K562 (cell line): Measurements from ENCODE around the gene MIR17HG. TPM values are rescaled to one million over a fixed set of nuclear protein-coding genes. Genes with fewer than 3 reads are reported as not detected.

Experiments
- ATAC-seq: fragments of 200-7000 bp; cut with Tn5 transposase; 3 replicates; pipeline ENCODE4 v1.9.1; 2020; ENCODE audit warnings: moderate library complexity
- BruUV-seq: library from RNA; stranded (reverse); fragments of 400-500 nt; replicated peaks from 2 replicates; lab custom pipeline; 2021; lab: Mats Ljungman, UMichigan
- CTCF ChIA-PET: fragments of 300-600 bp; formaldehyde crosslinking; extraction: SDS; loops from one replicate; lab custom pipeline; 2021; ENCODE audit warnings: low intra/inter-chr PET ratio; lab: Yijun Ruan, JAX
- POLR2A ChIA-PET: fragments of 300-600, 350-650 bp; sonication (Branson Sonifier 250); formaldehyde crosslinking; extraction: SDS; loops from one replicate; lab custom pipeline; 2021; ENCODE audit warnings: antibody characterized with exemption, inconsistent platforms; lab: Yijun Ruan, JAX
- DNase-seq, 4 experiments: peaks; one replicate each; pipeline versions ENCODE4 v3.0.0 to v3.0.0-alpha.2; 2011 to 2018; ENCODE audit warnings: low spot score in 3 of 4, mixed read lengths in 3 of 4; ENCODE audit errors: extremely low read depth in 1 of 4
- FAIRE-seq: peaks from 2 replicates; lab custom pipeline; 2011; peaks lifted over from hg19 to GRCh38; lab: Jason Lieb, UNC
- H2AFZ ChIP-seq: 2 replicates; pipeline ENCODE4 v1.6.0; 2011; ENCODE audit warnings: low read depth, low read length, control low read depth, inconsistent platforms
- H3K27ac ChIP-seq: fragments of 200-600 bp; 3 replicates; pipeline ENCODE4 v1.8.0; 2011; ENCODE audit warnings: low read depth, mild to moderate bottlenecking, control low read depth, inconsistent platforms, low read length, moderate library complexity, mixed read lengths; ENCODE audit errors: extremely low read depth
- H3K27me3 ChIP-seq, 2 experiments: fragments of 300-600 bp in 1 of 2; 2 replicates in 1 of 2; 3 replicates in 1 of 2; pipeline versions ENCODE4 v1.6.0 to v1.8.0; 2011; ENCODE audit warnings: inconsistent platforms in 2 of 2, low read length in 2 of 2, mild to moderate bottlenecking in 1 of 2, mixed read lengths in 1 of 2, moderate library complexity in 1 of 2; ENCODE audit not compliant: control insufficient read depth in 2 of 2, insufficient read depth in 2 of 2
- H3K36me3 ChIP-seq: fragments of 300-600 bp; 3 replicates; pipeline ENCODE4 v1.8.0; 2011; ENCODE audit warnings: mild to moderate bottlenecking, low read length, inconsistent platforms; ENCODE audit not compliant: control insufficient read depth, insufficient read depth
- H3K4me1 ChIP-seq, 2 experiments: fragments of 200-600 bp in 1 of 2; replicated peaks in 1 of 2; 2 replicates in 1 of 2; 3 replicates in 1 of 2; pipeline versions ENCODE4 v1.5.1 to v1.8.0; 2011; ENCODE audit warnings: inconsistent platforms in 2 of 2, low read length in 2 of 2, mild to moderate bottlenecking in 1 of 2, mixed read lengths in 1 of 2, moderate library complexity in 1 of 2; ENCODE audit not compliant: control insufficient read depth in 2 of 2, insufficient read depth in 2 of 2
- H3K4me2 ChIP-seq: 2 replicates; pipeline ENCODE4 v1.6.1; 2011; ENCODE audit warnings: low read length, control low read depth, inconsistent platforms, mixed read lengths; ENCODE audit not compliant: insufficient read depth
- H3K4me3 ChIP-seq: fragments of 200-600 bp; sonication (generic), shearing (Covaris generic); 2 replicates; pipeline ENCODE4 v1.5.1; 2016; ENCODE audit warnings: control low read depth, inconsistent platforms
- H3K79me2 ChIP-seq: fragments of 200-600 bp; 3 replicates; pipeline ENCODE4 v1.8.0; 2011; ENCODE audit warnings: low read length, inconsistent platforms; ENCODE audit not compliant: control insufficient read depth, insufficient read depth
- H3K9ac ChIP-seq, 2 experiments: 2 replicates each; pipeline versions ENCODE4 v1.6.0 to v1.6.1; 2011; ENCODE audit warnings: low read depth in 2 of 2, low read length in 2 of 2, control low read depth in 1 of 2, inconsistent platforms in 1 of 2, mild to moderate bottlenecking in 1 of 2, mixed read lengths in 1 of 2; ENCODE audit not compliant: insufficient read depth in 1 of 2
- H3K9me1 ChIP-seq: one replicate; pipeline ENCODE4 v1.6.0; 2011; ENCODE audit warnings: inconsistent platforms, mild to moderate bottlenecking, low read length, moderate library complexity; ENCODE audit not compliant: control insufficient read depth, insufficient read depth
- H3K9me3 ChIP-seq: replicated peaks from 2 replicates; pipeline ENCODE4 v1.5.1; 2011; ENCODE audit warnings: low read depth, low read length, inconsistent platforms; ENCODE audit not compliant: control insufficient read depth, insufficient read depth
- H4K20me1 ChIP-seq: replicated peaks from 2 replicates; pipeline ENCODE4 v1.6.1; 2011; ENCODE audit warnings: low read length, inconsistent platforms, mixed read lengths; ENCODE audit not compliant: control insufficient read depth, insufficient read depth
- ATF3 ChIP-seq, 2 experiments: fragments of 450-650 bp in 1 of 2; sonication (generic) in 1 of 2; formaldehyde crosslinking in 1 of 2; IDR thresholded peaks in 1 of 2; conservative IDR thresholded peaks in 1 of 2; 2 replicates each; pipeline versions ENCODE4 v1.6.1 to v1.8.1; 2016 to 2023; ENCODE audit warnings: mild to moderate bottlenecking in 2 of 2, moderate library complexity in 2 of 2, inconsistent platforms in 1 of 2, missing genetic modification reagents in 1 of 2
- ATF4 ChIP-seq: fragments of 450-650 bp; formaldehyde crosslinking; IDR thresholded peaks from 2 replicates; pipeline ENCODE4 v1.4.0; 2022; ENCODE audit warnings: mild to moderate bottlenecking, moderate library complexity
- HEY1 ChIP-seq: fragments of 250-450 bp; sonication (Bioruptor Pico); IDR thresholded peaks from 2 replicates; pipeline ENCODE4 v1.5.0; 2020; ENCODE audit warnings: mild to moderate bottlenecking, moderate library complexity, borderline replicate concordance
- HMGXB4 ChIP-seq: sonication (generic); formaldehyde crosslinking; IDR thresholded peaks from 2 replicates; pipeline ENCODE4 v1.8.1; 2023; ENCODE audit warnings: mild to moderate bottlenecking, missing genetic modification reagents
- NFRKB ChIP-seq: fragments of 450-650 bp; IDR thresholded peaks from 2 replicates; pipeline ENCODE4 v1.6.1; 2016; ENCODE audit warnings: low read depth
- NFYB ChIP-seq: IDR thresholded peaks from 2 replicates; pipeline ENCODE4 v1.6.1; 2011; ENCODE audit warnings: mild to moderate bottlenecking, moderate library complexity; ENCODE audit not compliant: insufficient read length; ENCODE audit errors: extremely low read depth
- PRMT5 ChIP-seq: sonication (generic); formaldehyde crosslinking; IDR thresholded peaks from 2 replicates; pipeline ENCODE4 v1.5.0; 2020; ENCODE audit warnings: missing genetic modification reagents
- ZBED1 ChIP-seq: IDR thresholded peaks from 2 replicates; pipeline ENCODE4 v1.6.1; 2014
- WGBS: fragments of 100-300 bp; shearing (Covaris generic); methylation state at CpG from one replicate; pipeline ENCODE4 v1.1.6; 2016; ENCODE audit warnings: low coverage, mixed read lengths; ENCODE audit not compliant: insufficient coverage; ENCODE audit errors: missing lambda C conversion rate; 5-methylcytosine and 5-hydroxymethylcytosine counted together
- in situ Hi-C: fragments of 300-500 bp; cut with MboI; formaldehyde crosslinking; loops from 4 replicates; pipeline ENCODE4 v1.15.0; 2018; ENCODE audit warnings: inconsistent platforms, mixed read lengths
- intact Hi-C: fragments of 100-400 bp; cut with micrococcal nuclease; formaldehyde crosslinking; loops from 2 replicates; pipeline ENCODE4 v1.14.2; 2022
- polyA plus RNA-seq, 8 experiments: library from polyadenylated mRNA; depleted of rRNA in 4 of 8; stranded (reverse) in 5 of 8; unstranded in 3 of 8; fragments of >200 nt; fragmentation: Nextera tagmentation in 2 of 8; fragmentation: Illumina TruSeq in 1 of 8; extraction: Ambion mirVana in 2 of 8; extraction: Trizol in 1 of 8; gene quantifications; 2 replicates each; pipeline versions ENCODE4 v1.2.1 to v1.2.3, GENCODE V29; 2011 to 2014; ENCODE audit warnings: inconsistent platforms in 1 of 8, missing spikeins in 1 of 8
- total RNA-seq, 7 experiments: library from RNA; depleted of rRNA in 6 of 7; stranded (reverse); fragments of >200 nt in 6 of 7; fragmentation: Illumina TruSeq in 2 of 7; extraction: Trizol in 2 of 7; gene quantifications; 2 replicates each; pipeline versions ENCODE4 v1.2.1 to v1.2.3, GENCODE V29; 2011 to 2021; ENCODE audit warnings: low replicate concordance in 1 of 7
- TF ChIP-seq, protein P1 (sequence below): sonication (generic); formaldehyde crosslinking; IDR thresholded peaks from 2 replicates; pipeline ENCODE4 v1.8.1; 2023; ENCODE audit warnings: mild to moderate bottlenecking, missing genetic modification reagents, moderate library complexity
- TF ChIP-seq, protein P2 (sequence below): sonication (generic); formaldehyde crosslinking; IDR thresholded peaks from 2 replicates; pipeline ENCODE4 v1.8.1; 2023; ENCODE audit warnings: mild to moderate bottlenecking, missing genetic modification reagents
- TF ChIP-seq, protein P3 (sequence below), 2 experiments: fragments of 450-650 bp in 1 of 2; sonication (generic) in 1 of 2; formaldehyde crosslinking; conservative IDR thresholded peaks; 2 replicates each; pipeline versions ENCODE4 v1.4.0 to v1.8.1; 2020 to 2022; ENCODE audit warnings: mild to moderate bottlenecking in 1 of 2, missing genetic modification reagents in 1 of 2

MIR17HG gene
- total and polyA plus RNA-seq, 9 of the 15 experiments (the other 6 are each of a cell fraction or from before 2014, with no cell fraction given) = 44.2 to 218 (median 77.8) TPM

GRCh38 chr13:91348906-91349435 lies 1.5 kb downstream of the MIR17HG start:
- POLR2A ChIA-PET = interaction anchor here (0.9 to 4.3 kb wide), 4 partner anchors 9 to 51 kb away, joined by 3 to 54 read pairs (median 4); no protein-coding TSS in a partner anchor
- Histone ChIP-seq H3K9me3 (no peaks in the 10 kb centered on the region), H3K9me1 (peaks cover 9% of the 10 kb centered on the region), H3K27me3 (no peaks in the 10 kb centered on the region), H3K36me3 (peaks cover 50% of the 10 kb centered on the region), H3K4me1 (peaks cover 19 to 30% of the 10 kb centered on the region in 2 experiments), H3K4me3 (peak overlapping the region; percentile 58), H3K4me2 (peak overlapping the region; percentile 87), H3K9ac (peak overlapping the region; percentile 95 to 96), H2AFZ (peak overlapping the region; percentile 78), H4K20me1 (peaks cover 43% of the 10 kb centered on the region), H3K27ac (peak overlapping the region; percentile 85), H3K79me2 (peaks cover 69% of the 10 kb centered on the region)
- CTCF ChIA-PET = interaction anchor here (0.8 to 1.6 kb wide), 3 partner anchors 11 to 39 kb away, joined by 3 to 6 read pairs (median 5); no protein-coding TSS in a partner anchor
- FAIRE-seq (peak; percentile 42), ATAC-seq (peak; percentile 63), DNase-seq (peak in 3 of 4 experiments; percentile 70 to 100 (median 99))
- no TSS peak for BruUV-seq
- in situ Hi-C loops = no loop called here
- WGBS = under 1% methylated on average over 46 of the region's 46 CpGs
- TF ChIP-seq ATF4 (CRISPR knock-in tag) (no peak), ZBED1 (no peak), NFRKB (no peak), PRMT5 (no peak), ATF3 (IDR thresholded peaks at IDR 0.05) (no peak), ATF3 (CRISPR knock-in tag; conservative IDR thresholded peaks at IDR 0.05) (peak; percentile 94), HMGXB4 (CRISPR knock-in tag) (peak; percentile 97), HEY1 (no peak), NFYB (no peak)
- TF ChIP-seq, protein P1, sequence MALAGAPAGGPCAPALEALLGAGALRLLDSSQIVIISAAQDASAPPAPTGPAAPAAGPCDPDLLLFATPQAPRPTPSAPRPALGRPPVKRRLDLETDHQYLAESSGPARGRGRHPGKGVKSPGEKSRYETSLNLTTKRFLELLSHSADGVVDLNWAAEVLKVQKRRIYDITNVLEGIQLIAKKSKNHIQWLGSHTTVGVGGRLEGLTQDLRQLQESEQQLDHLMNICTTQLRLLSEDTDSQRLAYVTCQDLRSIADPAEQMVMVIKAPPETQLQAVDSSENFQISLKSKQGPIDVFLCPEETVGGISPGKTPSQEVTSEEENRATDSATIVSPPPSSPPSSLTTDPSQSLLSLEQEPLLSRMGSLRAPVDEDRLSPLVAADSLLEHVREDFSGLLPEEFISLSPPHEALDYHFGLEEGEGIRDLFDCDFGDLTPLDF (CRISPR knock-in tag) = peak; percentile 96
- TF ChIP-seq, protein P2, sequence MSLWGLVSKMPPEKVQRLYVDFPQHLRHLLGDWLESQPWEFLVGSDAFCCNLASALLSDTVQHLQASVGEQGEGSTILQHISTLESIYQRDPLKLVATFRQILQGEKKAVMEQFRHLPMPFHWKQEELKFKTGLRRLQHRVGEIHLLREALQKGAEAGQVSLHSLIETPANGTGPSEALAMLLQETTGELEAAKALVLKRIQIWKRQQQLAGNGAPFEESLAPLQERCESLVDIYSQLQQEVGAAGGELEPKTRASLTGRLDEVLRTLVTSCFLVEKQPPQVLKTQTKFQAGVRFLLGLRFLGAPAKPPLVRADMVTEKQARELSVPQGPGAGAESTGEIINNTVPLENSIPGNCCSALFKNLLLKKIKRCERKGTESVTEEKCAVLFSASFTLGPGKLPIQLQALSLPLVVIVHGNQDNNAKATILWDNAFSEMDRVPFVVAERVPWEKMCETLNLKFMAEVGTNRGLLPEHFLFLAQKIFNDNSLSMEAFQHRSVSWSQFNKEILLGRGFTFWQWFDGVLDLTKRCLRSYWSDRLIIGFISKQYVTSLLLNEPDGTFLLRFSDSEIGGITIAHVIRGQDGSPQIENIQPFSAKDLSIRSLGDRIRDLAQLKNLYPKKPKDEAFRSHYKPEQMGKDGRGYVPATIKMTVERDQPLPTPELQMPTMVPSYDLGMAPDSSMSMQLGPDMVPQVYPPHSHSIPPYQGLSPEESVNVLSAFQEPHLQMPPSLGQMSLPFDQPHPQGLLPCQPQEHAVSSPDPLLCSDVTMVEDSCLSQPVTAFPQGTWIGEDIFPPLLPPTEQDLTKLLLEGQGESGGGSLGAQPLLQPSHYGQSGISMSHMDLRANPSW (CRISPR knock-in tag) = peak; percentile 98
- TF ChIP-seq, protein P3, sequence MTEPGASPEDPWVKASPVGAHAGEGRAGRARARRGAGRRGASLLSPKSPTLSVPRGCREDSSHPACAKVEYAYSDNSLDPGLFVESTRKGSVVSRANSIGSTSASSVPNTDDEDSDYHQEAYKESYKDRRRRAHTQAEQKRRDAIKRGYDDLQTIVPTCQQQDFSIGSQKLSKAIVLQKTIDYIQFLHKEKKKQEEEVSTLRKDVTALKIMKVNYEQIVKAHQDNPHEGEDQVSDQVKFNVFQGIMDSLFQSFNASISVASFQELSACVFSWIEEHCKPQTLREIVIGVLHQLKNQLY (CRISPR knock-in tag; conservative IDR thresholded peaks at IDR 0.05) = peak in 1 of 2 experiments; percentile 96; a peak in 2 of 4 replicates
- intact Hi-C loops = loop anchor here (2.0 kb wide), 1 partner anchor 214 kb away; no protein-coding TSS in a partner anchor
